Measurements from ENCODE around the gene NOL9. TPM values are rescaled to one million over a fixed set of nuclear protein-coding genes. Genes with fewer than 3 reads are reported as not detected.

Gene NOL9
- total RNA-seq, 2 experiments from 2014 or later, result 52.3 to 54.1 TPM

DNA sequence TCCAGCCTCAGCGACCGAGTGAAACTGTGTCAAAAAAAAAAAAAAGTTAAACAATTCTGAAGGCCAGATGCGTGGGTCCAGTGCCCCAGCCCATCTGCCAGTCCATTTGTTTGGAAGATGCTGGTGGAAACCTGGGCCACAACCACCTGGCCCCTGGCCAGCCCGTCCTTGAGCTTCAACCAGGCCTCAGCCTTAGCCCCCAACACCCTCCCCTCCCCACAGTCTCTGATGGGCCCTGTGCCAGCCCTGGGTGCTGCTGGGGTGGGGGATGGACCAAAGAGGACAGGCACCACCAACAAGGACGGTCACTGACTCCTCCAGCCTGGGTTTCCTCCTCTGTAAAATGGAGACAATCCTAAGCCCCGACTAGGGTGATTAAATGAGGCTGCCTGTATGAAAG is 43.3 kb downstream of the NOL9 start:
- H3K27me3 Mint-ChIP-seq, result no peaks in the 10 kb centered on the region
- H3K36me3 Mint-ChIP-seq (ENCODE audit: low read depth), result no peaks in the 10 kb centered on the region
- Histone ChIP-seq H3K36me3 (ENCODE audit: insufficient read depth, low read length) (no peaks in the 10 kb centered on the region), H3K9me3 (ENCODE audit: control insufficient read depth in 1 of 2, insufficient read depth in 1 of 2, low read length in 2 of 2) (peaks cover 0 to 7% of the 10 kb centered on the region in 2 experiments), H3K4me1 (ENCODE audit: insufficient read depth, low read length) (no peaks in the 10 kb centered on the region), H3K27me3 (ENCODE audit: control insufficient read depth in 1 of 2, insufficient read depth in 2 of 2, low read length in 2 of 2) (peaks cover 2 to 6% of the 10 kb centered on the region in 2 experiments), H3K4me3 (ENCODE audit: low read length) (no peak overlapping the region), H3K27ac (ENCODE audit: low read depth in 1 of 2, low read length in 2 of 2) (no peak overlapping the region)
- POLR2A ChIA-PET, result interaction anchor here (0.7 kb wide), 1 partner anchor 40 kb away, joined by 3 read pairs; no protein-coding TSS in a partner anchor
- ATAC-seq (ENCODE audit: poor library complexity) (no peak), DNase-seq (no peak)
- H3K4me1 Mint-ChIP-seq (ENCODE audit: low read depth), result no peaks in the 10 kb centered on the region
- H3K4me3 Mint-ChIP-seq, result no peak overlapping the region
- no peak overlapping the region for H3K27ac Mint-ChIP-seq
- no peaks in the 10 kb centered on the region for H3K9me3 Mint-ChIP-seq
- intact Hi-C loops (cut with DNase I, micrococcal nuclease), result no loop called here
- CTCF ChIA-PET, result no interaction called here
- TF ChIP-seq, protein P1, sequence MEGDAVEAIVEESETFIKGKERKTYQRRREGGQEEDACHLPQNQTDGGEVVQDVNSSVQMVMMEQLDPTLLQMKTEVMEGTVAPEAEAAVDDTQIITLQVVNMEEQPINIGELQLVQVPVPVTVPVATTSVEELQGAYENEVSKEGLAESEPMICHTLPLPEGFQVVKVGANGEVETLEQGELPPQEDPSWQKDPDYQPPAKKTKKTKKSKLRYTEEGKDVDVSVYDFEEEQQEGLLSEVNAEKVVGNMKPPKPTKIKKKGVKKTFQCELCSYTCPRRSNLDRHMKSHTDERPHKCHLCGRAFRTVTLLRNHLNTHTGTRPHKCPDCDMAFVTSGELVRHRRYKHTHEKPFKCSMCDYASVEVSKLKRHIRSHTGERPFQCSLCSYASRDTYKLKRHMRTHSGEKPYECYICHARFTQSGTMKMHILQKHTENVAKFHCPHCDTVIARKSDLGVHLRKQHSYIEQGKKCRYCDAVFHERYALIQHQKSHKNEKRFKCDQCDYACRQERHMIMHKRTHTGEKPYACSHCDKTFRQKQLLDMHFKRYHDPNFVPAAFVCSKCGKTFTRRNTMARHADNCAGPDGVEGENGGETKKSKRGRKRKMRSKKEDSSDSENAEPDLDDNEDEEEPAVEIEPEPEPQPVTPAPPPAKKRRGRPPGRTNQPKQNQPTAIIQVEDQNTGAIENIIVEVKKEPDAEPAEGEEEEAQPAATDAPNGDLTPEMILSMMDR (IDR thresholded peaks at IDR 0.05), result no peak

DNA sequence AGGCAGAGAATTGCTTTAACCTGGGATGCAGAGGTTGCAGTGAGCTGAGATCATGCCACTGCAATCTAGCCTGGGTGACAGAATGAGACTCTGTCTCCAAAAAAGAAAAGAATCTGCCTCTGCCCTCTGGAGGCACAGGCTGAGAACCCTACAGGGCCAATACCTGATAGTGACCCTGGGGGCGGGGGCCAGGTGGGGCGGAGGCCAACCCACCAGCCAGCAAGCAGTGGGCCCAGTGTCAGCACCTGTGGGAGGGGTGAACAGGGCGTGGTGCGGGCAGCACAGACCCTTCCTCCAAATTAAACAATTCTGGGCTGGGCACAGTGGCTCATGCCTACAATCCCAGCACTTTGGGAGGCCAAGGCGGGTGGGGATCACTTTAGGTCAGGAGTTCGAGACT is 43.8 kb downstream of the NOL9 start:
- ATAC-seq (ENCODE audit: poor library complexity) (no peak), DNase-seq (no peak)
- TF ChIP-seq, protein P1 (IDR thresholded peaks at IDR 0.05), result no peak
- ChIA-PET POLR2A (interaction anchor here (0.7 kb wide), 1 partner anchor 39 kb away, joined by 3 read pairs; no protein-coding TSS in a partner anchor), CTCF (no interaction called here)
- no peaks in the 10 kb centered on the region for H3K36me3 Mint-ChIP-seq (ENCODE audit: low read depth)
- Histone ChIP-seq H3K9me3 (ENCODE audit: control insufficient read depth in 1 of 2, insufficient read depth in 1 of 2, low read length in 2 of 2) (peaks cover 0 to 7% of the 10 kb centered on the region in 2 experiments), H3K36me3 (ENCODE audit: insufficient read depth, low read length) (no peaks in the 10 kb centered on the region), H3K27me3 (ENCODE audit: control insufficient read depth in 1 of 2, insufficient read depth in 2 of 2, low read length in 2 of 2) (peaks cover 2 to 6% of the 10 kb centered on the region in 2 experiments), H3K27ac (ENCODE audit: low read depth in 1 of 2, low read length in 2 of 2) (no peak overlapping the region), H3K4me1 (ENCODE audit: insufficient read depth, low read length) (no peaks in the 10 kb centered on the region), H3K4me3 (ENCODE audit: low read length) (no peak overlapping the region)
- H3K27ac Mint-ChIP-seq, result no peak overlapping the region
- intact Hi-C loops (cut with DNase I, micrococcal nuclease), result no loop called here
- no peaks in the 10 kb centered on the region for H3K4me1 Mint-ChIP-seq (ENCODE audit: low read depth)
- H3K27me3 Mint-ChIP-seq, result peaks cover under 1% of the 10 kb centered on the region
- H3K4me3 Mint-ChIP-seq, result no peak overlapping the region
- H3K9me3 Mint-ChIP-seq, result no peaks in the 10 kb centered on the region

DNA sequence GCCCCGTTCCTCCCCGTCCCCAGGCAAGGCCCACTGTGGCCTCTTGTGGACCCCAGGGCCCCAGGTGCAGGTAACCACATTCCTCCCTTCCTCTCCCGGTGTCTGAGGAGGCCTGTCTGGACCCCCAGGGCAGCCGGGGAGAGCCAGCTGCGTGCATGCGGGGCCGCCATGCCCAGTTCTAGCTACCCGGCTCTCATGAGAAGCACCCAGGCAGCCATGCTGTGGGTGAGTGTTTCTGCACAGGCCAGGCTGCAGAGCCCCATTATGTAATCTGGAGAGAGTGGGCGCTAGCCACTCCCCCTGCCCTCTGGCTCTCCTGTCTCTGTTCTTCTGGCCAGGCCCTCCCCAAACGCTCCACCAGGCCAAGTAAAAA is 44.4 kb downstream of the NOL9 start:
- no peaks in the 10 kb centered on the region for H3K36me3 Mint-ChIP-seq (ENCODE audit: low read depth)
- Histone ChIP-seq H3K27ac (ENCODE audit: low read depth in 1 of 2, low read length in 2 of 2) (no peak overlapping the region), H3K9me3 (ENCODE audit: control insufficient read depth in 1 of 2, insufficient read depth in 1 of 2, low read length in 2 of 2) (peaks cover 0 to 7% of the 10 kb centered on the region in 2 experiments), H3K36me3 (ENCODE audit: insufficient read depth, low read length) (no peaks in the 10 kb centered on the region), H3K27me3 (ENCODE audit: control insufficient read depth in 1 of 2, insufficient read depth in 2 of 2, low read length in 2 of 2) (peaks cover 2 to 6% of the 10 kb centered on the region in 2 experiments), H3K4me1 (ENCODE audit: insufficient read depth, low read length) (no peaks in the 10 kb centered on the region), H3K4me3 (ENCODE audit: low read length) (no peak overlapping the region)
- ChIA-PET POLR2A (no interaction called here), CTCF (no interaction called here)
- no peaks in the 10 kb centered on the region for H3K4me1 Mint-ChIP-seq (ENCODE audit: low read depth)
- H3K27me3 Mint-ChIP-seq, result peaks cover 3% of the 10 kb centered on the region
- TF ChIP-seq, protein P1 (IDR thresholded peaks at IDR 0.05), result no peak
- intact Hi-C loops (cut with DNase I, micrococcal nuclease), result no loop called here
- DNase-seq, result no peak
- ATAC-seq (ENCODE audit: poor library complexity), result no peak
- H3K9me3 Mint-ChIP-seq, result no peaks in the 10 kb centered on the region
- H3K4me3 Mint-ChIP-seq, result no peak overlapping the region
- no peak overlapping the region for H3K27ac Mint-ChIP-seq
